GM12878 (cell line): ENCODE data around the gene C19orf44.

Experiments
- CHD4 ChIP-seq: fragments of 200-600 bp; sonication (generic); IDR thresholded peaks from 2 replicates; pipeline ENCODE4 v1.6.1; 2016; ENCODE audit warnings: mild to moderate bottlenecking
- EGR1 ChIP-seq, 2 experiments: IDR thresholded peaks; 1 replicate in 1 of 2; 2 replicates in 1 of 2; pipeline ENCODE4 v1.6.1; 2011 to 2012; ENCODE audit warnings: low read depth in 2 of 2, low read length in 2 of 2, borderline replicate concordance in 1 of 2, mild to moderate bottlenecking in 1 of 2, moderate library complexity in 1 of 2
- EP300 ChIP-seq, 2 experiments: fragments of 150-350 bp in 1 of 2; IDR thresholded peaks; 2 replicates each; pipeline ENCODE4 v1.6.1; 2011 to 2012; ENCODE audit warnings: low read depth in 2 of 2, low read length in 2 of 2, borderline replicate concordance in 1 of 2, improper control_type of control experiment in 1 of 2, inconsistent platforms in 1 of 2; ENCODE audit not compliant: control insufficient read depth in 1 of 2
- EZH2 ChIP-seq: IDR thresholded peaks from 2 replicates; pipeline ENCODE4 v1.6.1; 2012; ENCODE audit warnings: low read depth, mild to moderate bottlenecking, control low read depth, inconsistent platforms, low read length, borderline replicate concordance; ENCODE audit not compliant: control insufficient read depth
- FOXM1 ChIP-seq: IDR thresholded peaks from 2 replicates; pipeline ENCODE4 v1.6.1; 2012; ENCODE audit warnings: low read depth, mild to moderate bottlenecking, inconsistent platforms, low read length, moderate library complexity
- GABPA ChIP-seq: IDR thresholded peaks from 2 replicates; pipeline ENCODE4 v1.6.1; 2014; ENCODE audit warnings: antibody characterized with exemption, low read depth, mild to moderate bottlenecking, inconsistent platforms
- MYC ChIP-seq: IDR thresholded peaks from 2 replicates; pipeline ENCODE4 v1.6.1; 2011; ENCODE audit warnings: mild to moderate bottlenecking, low read length, moderate library complexity, inconsistent platforms; ENCODE audit not compliant: insufficient read depth, insufficient replicate concordance, insufficient read length, severe bottlenecking
- POLR2AphosphoS5 ChIP-seq: IDR thresholded peaks from 2 replicates; pipeline ENCODE4 v1.6.1; 2011; ENCODE audit warnings: mild to moderate bottlenecking, low read length, inconsistent platforms
- STAT3 ChIP-seq: IDR thresholded peaks from 2 replicates; pipeline ENCODE4 v1.6.1; 2011; ENCODE audit warnings: low read depth, low read length, improper control_type of control experiment
- TF ChIP-seq, protein P1 (sequence below), 3 experiments: IDR thresholded peaks in 2 of 3; conservative IDR thresholded peaks in 1 of 3; 2 replicates each; pipeline ENCODE4 v1.5.1; 2011; ENCODE audit warnings: low read depth in 3 of 3, low read length in 3 of 3, mild to moderate bottlenecking in 3 of 3, control low read depth in 2 of 3, moderate library complexity in 2 of 3, inconsistent platforms in 1 of 3, mixed read lengths in 1 of 3; ENCODE audit not compliant: control insufficient read depth in 2 of 3, insufficient read depth in 1 of 3; ENCODE audit errors: extremely low read depth in 1 of 3
- TF ChIP-seq, protein P2 (sequence below): IDR thresholded peaks from 2 replicates; pipeline ENCODE4 v1.6.1; 2012; ENCODE audit warnings: mild to moderate bottlenecking, low read depth, low read length

DNA sequence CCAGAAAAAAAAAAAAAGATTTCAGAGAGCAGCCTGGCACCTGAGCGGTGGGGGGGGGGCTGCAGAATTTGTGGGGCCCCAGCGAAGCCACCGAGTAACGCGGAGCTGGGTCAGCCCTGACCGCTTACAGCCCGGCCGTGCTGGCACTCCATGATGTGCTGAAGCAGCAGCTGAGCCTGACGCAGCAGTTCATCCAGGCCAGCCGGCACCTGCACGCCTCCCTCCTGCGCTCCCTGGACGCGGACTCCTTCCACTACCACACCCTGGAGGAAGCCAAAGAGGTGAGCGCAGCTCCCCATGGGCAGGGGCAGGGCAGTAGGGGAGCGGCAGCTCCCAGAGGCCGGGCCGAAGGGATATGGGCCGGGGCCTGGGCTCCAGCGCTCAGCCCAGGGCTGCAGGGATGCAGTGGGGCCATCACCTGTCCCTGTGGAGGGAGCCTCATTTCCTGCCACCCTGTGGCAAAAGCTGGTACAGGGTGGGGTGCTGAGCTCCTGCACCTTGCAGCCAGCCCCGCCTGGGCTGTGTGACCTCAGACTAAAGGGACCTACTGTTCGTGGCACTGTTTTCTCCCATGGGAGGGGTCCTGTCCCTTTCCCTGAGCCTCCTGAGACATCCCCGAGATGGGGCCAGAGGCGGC is 18.3 kb downstream of the C19orf44 start:
- TF ChIP-seq, protein P1, sequence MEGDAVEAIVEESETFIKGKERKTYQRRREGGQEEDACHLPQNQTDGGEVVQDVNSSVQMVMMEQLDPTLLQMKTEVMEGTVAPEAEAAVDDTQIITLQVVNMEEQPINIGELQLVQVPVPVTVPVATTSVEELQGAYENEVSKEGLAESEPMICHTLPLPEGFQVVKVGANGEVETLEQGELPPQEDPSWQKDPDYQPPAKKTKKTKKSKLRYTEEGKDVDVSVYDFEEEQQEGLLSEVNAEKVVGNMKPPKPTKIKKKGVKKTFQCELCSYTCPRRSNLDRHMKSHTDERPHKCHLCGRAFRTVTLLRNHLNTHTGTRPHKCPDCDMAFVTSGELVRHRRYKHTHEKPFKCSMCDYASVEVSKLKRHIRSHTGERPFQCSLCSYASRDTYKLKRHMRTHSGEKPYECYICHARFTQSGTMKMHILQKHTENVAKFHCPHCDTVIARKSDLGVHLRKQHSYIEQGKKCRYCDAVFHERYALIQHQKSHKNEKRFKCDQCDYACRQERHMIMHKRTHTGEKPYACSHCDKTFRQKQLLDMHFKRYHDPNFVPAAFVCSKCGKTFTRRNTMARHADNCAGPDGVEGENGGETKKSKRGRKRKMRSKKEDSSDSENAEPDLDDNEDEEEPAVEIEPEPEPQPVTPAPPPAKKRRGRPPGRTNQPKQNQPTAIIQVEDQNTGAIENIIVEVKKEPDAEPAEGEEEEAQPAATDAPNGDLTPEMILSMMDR (IDR thresholded peaks at IDR 0.05 in 2 of 3, conservative IDR thresholded peaks at IDR 0.05 in 1 of 3; ENCODE audit: control insufficient read depth in 2 of 3, extremely low read depth in 1 of 3, insufficient read depth in 1 of 3, low read depth in 3 of 3, low read length in 3 of 3), result no peak; a peak in 1 of 6 replicates
- no peak for TF ChIP-seq CHD4
- TF ChIP-seq GABPA, result no peak
- no peak for TF ChIP-seq MYC
- TF ChIP-seq, protein P2, sequence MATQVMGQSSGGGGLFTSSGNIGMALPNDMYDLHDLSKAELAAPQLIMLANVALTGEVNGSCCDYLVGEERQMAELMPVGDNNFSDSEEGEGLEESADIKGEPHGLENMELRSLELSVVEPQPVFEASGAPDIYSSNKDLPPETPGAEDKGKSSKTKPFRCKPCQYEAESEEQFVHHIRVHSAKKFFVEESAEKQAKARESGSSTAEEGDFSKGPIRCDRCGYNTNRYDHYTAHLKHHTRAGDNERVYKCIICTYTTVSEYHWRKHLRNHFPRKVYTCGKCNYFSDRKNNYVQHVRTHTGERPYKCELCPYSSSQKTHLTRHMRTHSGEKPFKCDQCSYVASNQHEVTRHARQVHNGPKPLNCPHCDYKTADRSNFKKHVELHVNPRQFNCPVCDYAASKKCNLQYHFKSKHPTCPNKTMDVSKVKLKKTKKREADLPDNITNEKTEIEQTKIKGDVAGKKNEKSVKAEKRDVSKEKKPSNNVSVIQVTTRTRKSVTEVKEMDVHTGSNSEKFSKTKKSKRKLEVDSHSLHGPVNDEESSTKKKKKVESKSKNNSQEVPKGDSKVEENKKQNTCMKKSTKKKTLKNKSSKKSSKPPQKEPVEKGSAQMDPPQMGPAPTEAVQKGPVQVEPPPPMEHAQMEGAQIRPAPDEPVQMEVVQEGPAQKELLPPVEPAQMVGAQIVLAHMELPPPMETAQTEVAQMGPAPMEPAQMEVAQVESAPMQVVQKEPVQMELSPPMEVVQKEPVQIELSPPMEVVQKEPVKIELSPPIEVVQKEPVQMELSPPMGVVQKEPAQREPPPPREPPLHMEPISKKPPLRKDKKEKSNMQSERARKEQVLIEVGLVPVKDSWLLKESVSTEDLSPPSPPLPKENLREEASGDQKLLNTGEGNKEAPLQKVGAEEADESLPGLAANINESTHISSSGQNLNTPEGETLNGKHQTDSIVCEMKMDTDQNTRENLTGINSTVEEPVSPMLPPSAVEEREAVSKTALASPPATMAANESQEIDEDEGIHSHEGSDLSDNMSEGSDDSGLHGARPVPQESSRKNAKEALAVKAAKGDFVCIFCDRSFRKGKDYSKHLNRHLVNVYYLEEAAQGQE, result no peak
- no peak for TF ChIP-seq EGR1 (IDR thresholded peaks at IDR 0.05; ENCODE audit: borderline replicate concordance in 1 of 2, low read depth in 2 of 2, low read length in 2 of 2)
- TF ChIP-seq EZH2, result no peak
- TF ChIP-seq POLR2AphosphoS5, result no peak
- no peak for TF ChIP-seq EP300 (IDR thresholded peaks at IDR 0.05; ENCODE audit: borderline replicate concordance in 1 of 2, control insufficient read depth in 1 of 2, low read depth in 2 of 2, low read length in 2 of 2)
- TF ChIP-seq STAT3, result no peak
- no peak for TF ChIP-seq FOXM1
